SK-N-SH treated with all-trans-retinoic acid at 6 μM for 48 hours (cell line): Measurements from ENCODE around the gene RASGEF1C.
"Not testable (repeated sequence)": the region's sequence is repeated elsewhere in the genome, so short reads cannot be mapped to it uniquely, and the experiment has no call there.

Experiments used
- CSDC2 ChIP-seq: fragments of 250-450 bp; sonication (Bioruptor Pico); IDR thresholded peaks from 2 replicates; pipeline ENCODE4 v1.5.0; 2020; ENCODE audit warnings: mild to moderate bottlenecking, moderate library complexity
- SNAI2 ChIP-seq: fragments of 250-450 bp; sonication (Bioruptor Pico); IDR thresholded peaks from 2 replicates; pipeline ENCODE4 v1.5.0; 2020; ENCODE audit warnings: mild to moderate bottlenecking, moderate library complexity
- TF ChIP-seq, protein P1 (sequence below): fragments of 250-450 bp; sonication (Bioruptor Pico); IDR thresholded peaks from 2 replicates; pipeline ENCODE4 v1.8.0; 2020; ENCODE audit warnings: mild to moderate bottlenecking, moderate library complexity, borderline replicate concordance

- TF ChIP-seq, protein P1, sequence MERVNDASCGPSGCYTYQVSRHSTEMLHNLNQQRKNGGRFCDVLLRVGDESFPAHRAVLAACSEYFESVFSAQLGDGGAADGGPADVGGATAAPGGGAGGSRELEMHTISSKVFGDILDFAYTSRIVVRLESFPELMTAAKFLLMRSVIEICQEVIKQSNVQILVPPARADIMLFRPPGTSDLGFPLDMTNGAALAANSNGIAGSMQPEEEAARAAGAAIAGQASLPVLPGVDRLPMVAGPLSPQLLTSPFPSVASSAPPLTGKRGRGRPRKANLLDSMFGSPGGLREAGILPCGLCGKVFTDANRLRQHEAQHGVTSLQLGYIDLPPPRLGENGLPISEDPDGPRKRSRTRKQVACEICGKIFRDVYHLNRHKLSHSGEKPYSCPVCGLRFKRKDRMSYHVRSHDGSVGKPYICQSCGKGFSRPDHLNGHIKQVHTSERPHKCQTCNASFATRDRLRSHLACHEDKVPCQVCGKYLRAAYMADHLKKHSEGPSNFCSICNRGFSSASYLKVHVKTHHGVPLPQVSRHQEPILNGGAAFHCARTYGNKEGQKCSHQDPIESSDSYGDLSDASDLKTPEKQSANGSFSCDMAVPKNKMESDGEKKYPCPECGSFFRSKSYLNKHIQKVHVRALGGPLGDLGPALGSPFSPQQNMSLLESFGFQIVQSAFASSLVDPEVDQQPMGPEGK (CRISPR knock-in tag) = not testable (repeated sequence)
- TF ChIP-seq CSDC2, SNAI2 (CRISPR knock-in tag): not testable (repeated sequence)
Measured at GRCh38 chr5:180210077-180210476, 1.1 kb upstream of the RASGEF1C start.
